GM19043 (cell line): ENCODE measurements around the gene ATP5F1D.
A peak's percentile ranks its signal among the peaks of the same experiment; 100 is the strongest.
"Not testable (repeated sequence)": the region's sequence is repeated elsewhere in the genome, so short reads cannot be mapped to it uniquely, and the experiment has no call there.

ENCODE experiments used
- ATAC-seq: cut with Tn5 transposase; IDR thresholded peaks from one replicate; pipeline ENCODE4 v1.9.1; 2021; ENCODE audit warnings: low read depth; ENCODE audit not compliant: unreplicated experiment

Gene ATP5F1D

DNA sequence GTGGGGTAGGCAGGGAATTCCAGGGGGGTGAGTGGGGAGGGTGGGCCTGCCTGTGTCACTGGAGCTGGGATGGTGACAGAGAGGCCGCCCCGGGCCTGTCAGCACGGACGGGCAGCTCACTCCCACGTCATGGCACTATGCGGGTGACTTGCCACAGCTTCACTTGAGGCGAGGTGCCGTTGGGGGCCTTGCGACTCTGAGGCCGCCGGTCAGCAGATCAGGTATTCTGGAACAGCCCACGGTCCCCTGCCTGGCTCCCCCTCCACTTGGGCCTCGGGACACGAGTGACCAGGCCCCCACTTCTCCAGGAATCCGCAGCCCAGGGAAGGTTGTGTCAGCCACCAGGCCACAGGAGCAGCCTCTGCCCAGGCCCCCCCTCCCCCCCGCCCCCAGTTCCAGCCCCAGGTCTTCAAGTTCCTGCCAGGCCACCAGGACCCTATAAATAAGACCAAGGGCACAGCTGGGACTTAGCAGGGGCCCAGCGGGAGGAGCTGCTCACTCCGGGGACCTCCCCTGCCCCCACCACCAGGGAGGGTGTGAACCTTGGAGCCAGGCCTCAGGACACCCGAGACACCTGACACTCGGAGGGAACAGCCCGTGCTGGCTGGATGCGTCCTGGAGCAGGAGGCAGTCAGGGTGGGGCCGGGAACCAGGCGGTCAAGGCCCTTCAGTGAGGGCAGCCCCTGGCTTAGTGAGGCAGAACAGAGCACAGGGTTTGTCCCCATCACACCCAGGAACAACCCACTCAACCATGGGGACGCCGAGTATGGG lies 4.1 kb downstream of the ATP5F1D start:
- ATAC-seq, result no peak

- ATAC-seq, result not testable (repeated sequence)
Observed at GRCh38 chr19:1246265-1247087, 4.9 kb downstream of the ATP5F1D start.

GRCh38 chr19:1247748-1248138 lies 6.2 kb downstream of the ATP5F1D start:
- ATAC-seq, result no peak

- peak; percentile 5 for ATAC-seq
Observed at GRCh38 chr19:1248139-1248785, 6.7 kb downstream of the ATP5F1D start, which contains the start of gene MIDN. TSS of gene MIDN (plus strand) at chr19:1248583. CDS start at chr19:1250297, 1,714 bp downstream.

GRCh38 chr19:1248786-1249297 lies 7.3 kb downstream of the ATP5F1D start:
- peak; percentile 23 for ATAC-seq

DNA sequence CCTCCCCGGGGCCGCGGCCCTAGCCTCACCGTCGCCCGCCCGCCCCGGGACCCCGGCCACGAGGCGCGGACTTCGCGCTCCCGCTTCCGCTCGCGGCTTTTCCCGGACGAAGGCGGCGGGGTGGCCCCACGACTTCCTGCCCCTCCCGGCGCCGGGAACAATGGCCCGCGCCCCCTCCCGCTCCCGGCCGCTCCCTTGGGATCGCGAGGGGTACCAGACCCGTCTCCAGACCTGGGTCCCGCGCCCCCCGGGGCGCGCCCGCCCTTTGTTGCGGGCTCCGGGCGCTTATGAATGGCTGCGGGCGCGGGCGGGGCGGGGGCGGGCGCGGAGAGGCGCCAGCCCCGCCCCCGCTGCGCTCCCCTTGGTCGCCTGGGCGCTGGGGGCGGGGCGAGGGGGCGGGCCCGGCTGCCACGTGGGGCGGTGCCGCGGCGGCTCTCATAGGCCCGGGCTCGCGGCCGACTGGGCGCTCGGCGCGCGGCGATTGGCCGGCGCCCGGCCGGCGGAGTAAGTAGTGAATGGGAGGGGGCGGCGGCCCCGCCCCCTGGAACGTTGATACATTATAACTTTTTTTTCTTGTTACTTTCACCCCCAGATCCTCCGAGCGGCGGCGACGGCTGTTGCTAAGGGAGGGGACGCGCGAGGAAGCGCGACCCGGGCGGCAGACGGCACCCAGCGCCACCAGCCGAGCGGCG lies 7.9 kb downstream of the ATP5F1D start:
- peak; percentile 38 for ATAC-seq

GRCh38 chr19:1249990-1250436 lies 8.5 kb downstream of the ATP5F1D start:
- ATAC-seq, result no peak

DNA sequence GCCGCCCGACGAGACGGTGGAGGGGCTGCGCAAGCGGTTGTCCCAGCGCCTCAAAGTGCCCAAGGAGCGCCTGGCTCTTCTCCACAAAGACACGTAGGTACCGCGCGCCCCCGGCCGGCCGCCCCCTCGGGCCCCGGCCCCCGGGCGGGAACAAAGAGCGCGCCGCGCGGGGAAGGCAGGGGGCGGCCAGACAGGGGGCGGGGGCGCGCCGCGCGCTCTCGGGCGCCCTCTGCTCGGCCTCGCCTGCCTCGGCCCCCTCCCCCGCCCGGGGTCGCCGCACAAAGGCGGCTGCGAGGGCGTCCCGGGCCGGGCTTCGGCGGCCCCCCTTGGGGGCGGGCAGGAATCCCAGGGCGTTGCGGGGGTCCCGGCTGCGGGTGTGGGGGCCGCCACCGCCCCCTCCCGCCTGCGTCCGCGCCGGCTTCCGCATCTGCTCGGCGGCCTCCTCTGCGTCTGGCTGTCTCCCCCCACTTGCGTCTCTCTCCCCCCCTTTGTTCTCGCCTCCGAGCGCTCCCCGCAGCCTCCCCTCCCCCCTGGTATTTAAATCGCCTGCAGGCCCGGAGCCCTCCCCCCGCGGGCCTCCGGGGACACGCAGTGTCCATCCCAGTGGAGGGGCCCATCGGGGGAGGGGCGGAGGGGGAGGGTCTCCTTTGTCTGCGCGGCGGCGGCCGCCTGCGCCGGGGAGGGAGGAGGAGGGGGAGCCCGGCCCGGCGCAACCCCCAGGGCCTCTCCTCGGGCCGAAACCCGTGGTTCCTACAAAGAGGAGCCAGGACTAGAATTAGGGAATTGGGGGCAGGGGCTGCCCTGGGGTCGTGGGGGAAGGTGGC lies 9.1 kb downstream of the ATP5F1D start:
- ATAC-seq, result no peak

- ATAC-seq, result no peak
Observed at GRCh38 chr19:1251330-1252220, 10.0 kb downstream of the ATP5F1D start.

GRCh38 chr19:1252221-1252820 lies 10.8 kb downstream of the ATP5F1D start:
- ATAC-seq, result no peak

- no peak for ATAC-seq
Observed at GRCh38 chr19:1252821-1253513, 11.4 kb downstream of the ATP5F1D start.

- ATAC-seq, result no peak
Observed at GRCh38 chr19:1253514-1254080, 12.0 kb downstream of the ATP5F1D start.

DNA sequence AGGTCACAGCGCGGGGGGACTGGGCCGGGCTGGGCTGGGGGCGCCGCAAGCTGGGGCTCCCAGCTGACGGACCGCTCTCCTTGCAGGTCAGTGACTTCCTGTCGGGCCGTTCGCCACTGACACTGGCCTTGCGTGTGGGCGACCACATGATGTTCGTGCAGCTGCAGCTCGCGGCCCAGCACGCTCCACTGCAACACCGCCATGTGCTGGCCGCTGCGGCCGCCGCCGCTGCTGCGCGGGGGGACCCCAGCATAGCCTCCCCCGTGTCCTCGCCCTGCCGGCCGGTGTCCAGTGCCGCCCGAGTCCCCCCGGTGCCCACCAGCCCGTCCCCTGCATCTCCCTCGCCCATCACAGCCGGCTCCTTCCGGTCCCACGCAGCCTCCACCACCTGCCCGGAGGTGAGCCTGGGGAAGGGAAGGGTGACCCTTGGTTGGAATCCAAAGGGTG lies 12.6 kb downstream of the ATP5F1D start:
- no peak for ATAC-seq

GRCh38 chr19:1254530-1255185 lies 13.1 kb downstream of the ATP5F1D start:
- ATAC-seq, result no peak

DNA sequence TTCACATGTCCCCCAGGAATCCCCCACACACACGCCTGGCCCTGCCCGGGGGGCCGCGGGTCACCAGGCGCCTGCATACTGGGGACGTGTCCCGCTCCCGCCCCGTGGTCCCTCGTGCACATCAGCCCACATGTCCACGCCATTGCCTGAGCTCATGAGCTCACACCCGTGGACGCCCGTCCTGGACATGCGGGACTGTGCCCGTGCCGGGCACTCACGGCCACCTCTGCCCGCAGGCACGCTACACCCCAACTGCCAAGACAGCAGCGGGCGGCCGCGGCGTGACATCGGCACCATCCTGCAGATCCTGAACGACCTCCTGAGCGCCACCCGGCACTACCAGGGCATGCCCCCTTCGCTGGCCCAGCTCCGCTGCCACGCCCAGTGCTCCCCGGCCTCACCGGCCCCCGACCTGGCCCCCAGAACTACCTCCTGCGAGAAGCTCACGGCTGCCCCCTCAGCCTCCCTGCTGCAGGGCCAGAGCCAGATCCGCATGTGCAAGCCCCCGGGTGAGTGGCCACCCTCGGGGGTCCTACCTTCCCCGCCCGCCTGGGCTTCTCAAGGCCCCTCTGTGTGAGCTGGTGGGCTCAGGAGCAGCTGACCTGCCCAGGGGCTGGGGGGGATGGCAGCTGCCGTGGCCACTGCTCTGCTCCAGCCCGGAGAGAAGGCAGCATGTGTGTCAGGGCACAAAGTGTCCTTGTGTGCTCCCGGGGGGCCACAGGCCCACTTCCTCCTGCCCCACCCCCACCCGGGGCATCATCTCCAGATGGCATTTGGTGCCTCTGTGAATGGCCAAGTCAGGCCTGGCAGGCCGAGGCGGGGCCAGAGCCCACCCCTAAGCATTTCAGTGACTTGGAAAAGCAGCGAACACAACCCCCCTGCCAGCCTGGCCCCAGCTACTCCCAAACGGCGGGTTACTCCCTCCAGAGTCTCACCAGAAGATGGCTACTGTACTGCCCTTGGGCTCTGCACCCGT lies 13.9 kb downstream of the ATP5F1D start:
- ATAC-seq, result no peak
